K562 (cell line): Measurements from ENCODE around the gene NAA10. TPM values are rescaled to one million over a fixed set of nuclear protein-coding genes. Genes with fewer than 3 reads are reported as not detected.

ENCODE experiments used
- ARID1B ChIP-seq: fragments of 450-650 bp; IDR thresholded peaks from 2 replicates; pipeline ENCODE4 v1.6.1; 2016; ENCODE audit warnings: antibody characterized with exemption, mild to moderate bottlenecking, inconsistent platforms
- ATF1 ChIP-seq, 2 experiments: fragments of 450-650 bp in 1 of 2; IDR thresholded peaks; 2 replicates each; pipeline ENCODE4 v1.6.1; 2016; ENCODE audit warnings: missing compliant biosample characterization in 1 of 2, missing genetic modification characterization in 1 of 2
- ATF7 ChIP-seq: fragments of 450-650 bp; IDR thresholded peaks from 2 replicates; pipeline ENCODE4 v1.7.1; 2014; ENCODE audit warnings: mild to moderate bottlenecking, moderate library complexity
- BRD4 ChIP-seq: fragments of 200-600 bp; sonication (generic); IDR thresholded peaks from 2 replicates; pipeline ENCODE4 v1.6.1; 2017; ENCODE audit warnings: inconsistent platforms
- ELF4 ChIP-seq: fragments of 450-650 bp; formaldehyde crosslinking; IDR thresholded peaks from 2 replicates; pipeline ENCODE4 v1.4.0; 2022; ENCODE audit warnings: missing genetic modification characterization
- HINFP ChIP-seq: fragments of 450-650 bp; conservative IDR thresholded peaks from 2 replicates; pipeline ENCODE4 v1.6.1; 2016; ENCODE audit warnings: missing genetic modification characterization, low read depth, mild to moderate bottlenecking, control low read depth, missing compliant biosample characterization
- HMGN3 ChIP-seq: IDR thresholded peaks from 2 replicates; pipeline ENCODE4 v1.6.1; 2011; ENCODE audit warnings: borderline replicate concordance, low read depth, mild to moderate bottlenecking, mixed read lengths, low read length; ENCODE audit not compliant: insufficient read length; ENCODE audit errors: extremely low read depth
- KDM1A ChIP-seq, 2 experiments: fragments of 450-650 bp; IDR thresholded peaks; 2 replicates each; pipeline ENCODE4 v1.6.1; 2016; ENCODE audit warnings: mild to moderate bottlenecking in 2 of 2
- MCM3 ChIP-seq: fragments of 450-650 bp; IDR thresholded peaks from 2 replicates; pipeline ENCODE4 v1.6.1; 2016
- NR2C2 ChIP-seq, 2 experiments: fragments of 200-800 bp in 1 of 2; sonication (Bioruptor generic) in 1 of 2; sonication (generic) in 1 of 2; formaldehyde crosslinking in 1 of 2; IDR thresholded peaks; 2 replicates each; pipeline versions ENCODE4 v1.6.1 to v1.8.0; 2016 to 2022; ENCODE audit warnings: mild to moderate bottlenecking in 1 of 2, missing compliant biosample characterization in 1 of 2, missing genetic modification characterization in 1 of 2, missing genetic modification reagents in 1 of 2
- RB1 ChIP-seq: fragments of 450-650 bp; IDR thresholded peaks from 2 replicates; pipeline ENCODE4 v1.6.1; 2017; ENCODE audit warnings: low read depth, mild to moderate bottlenecking
- RHOXF2B ChIP-seq: fragments of 250-450 bp; sonication (Bioruptor Pico); conservative IDR thresholded peaks from 2 replicates; pipeline ENCODE4 v1.5.1; 2021
- SMAD3 ChIP-seq: fragments of 450-650 bp; formaldehyde crosslinking; conservative IDR thresholded peaks from 2 replicates; pipeline ENCODE4 v1.4.0; 2020; ENCODE audit warnings: mild to moderate bottlenecking
- TEAD4 ChIP-seq, 2 experiments: sonication (generic) in 1 of 2; formaldehyde crosslinking in 1 of 2; IDR thresholded peaks; 2 replicates each; pipeline versions ENCODE4 v1.6.1 to v1.8.0; 2012 to 2022; ENCODE audit warnings: borderline replicate concordance in 1 of 2, inconsistent platforms in 1 of 2, low read length in 1 of 2, mild to moderate bottlenecking in 1 of 2, missing genetic modification reagents in 1 of 2
- THAP12 ChIP-seq: fragments of 250-450 bp; sonication (Bioruptor Pico); IDR thresholded peaks from 2 replicates; pipeline ENCODE4 v1.9.0; 2021; ENCODE audit warnings: mild to moderate bottlenecking, inconsistent platforms
- TOE1 ChIP-seq, 2 experiments: fragments of 450-650 bp in 1 of 2; sonication (generic) in 1 of 2; formaldehyde crosslinking in 1 of 2; IDR thresholded peaks; 2 replicates each; pipeline versions ENCODE4 v1.7.1 to v1.8.0; 2016 to 2022; ENCODE audit warnings: borderline replicate concordance in 2 of 2, mild to moderate bottlenecking in 2 of 2, antibody characterized with exemption in 1 of 2, inconsistent platforms in 1 of 2, low read depth in 1 of 2, missing genetic modification reagents in 1 of 2, moderate library complexity in 1 of 2
- ZKSCAN8 ChIP-seq: fragments of 200-800 bp; sonication (Bioruptor generic); IDR thresholded peaks from 2 replicates; pipeline ENCODE4 v1.6.1; 2016; ENCODE audit warnings: missing genetic modification characterization, missing compliant biosample characterization
- ZNF124 ChIP-seq: sonication (generic); formaldehyde crosslinking; IDR thresholded peaks from 2 replicates; pipeline ENCODE4 v1.8.1; 2022; ENCODE audit warnings: missing genetic modification reagents
- ZNF133 ChIP-seq: fragments of 250-450 bp; sonication (Bioruptor Pico); IDR thresholded peaks from 2 replicates; pipeline ENCODE4 v1.4.0; 2020; ENCODE audit warnings: mild to moderate bottlenecking
- ZNF764 ChIP-seq: fragments of 250-450 bp; sonication (Bioruptor Pico); IDR thresholded peaks from 2 replicates; pipeline ENCODE4 v1.4.0; 2020; ENCODE audit warnings: low read depth, mild to moderate bottlenecking, moderate library complexity
- ZNF778 ChIP-seq: fragments of 450-650 bp; formaldehyde crosslinking; IDR thresholded peaks from 2 replicates; pipeline ENCODE4 v1.4.0; 2020; ENCODE audit warnings: mild to moderate bottlenecking, moderate library complexity
- polyA plus RNA-seq, 8 experiments: library from polyadenylated mRNA; depleted of rRNA in 4 of 8; stranded (reverse) in 5 of 8; unstranded in 3 of 8; fragments of >200 nt; fragmentation: Nextera tagmentation in 2 of 8; fragmentation: Illumina TruSeq in 1 of 8; extraction: Ambion mirVana in 2 of 8; extraction: Trizol in 1 of 8; gene quantifications; 2 replicates each; pipeline versions ENCODE4 v1.2.1 to v1.2.3, GENCODE V29; 2011 to 2014; ENCODE audit warnings: inconsistent platforms in 1 of 8, missing spikeins in 1 of 8
- total RNA-seq, 7 experiments: library from RNA; depleted of rRNA in 6 of 7; stranded (reverse); fragments of >200 nt in 6 of 7; fragmentation: Illumina TruSeq in 2 of 7; extraction: Trizol in 2 of 7; gene quantifications; 2 replicates each; pipeline versions ENCODE4 v1.2.1 to v1.2.3, GENCODE V29; 2011 to 2021; ENCODE audit warnings: low replicate concordance in 1 of 7
- TF ChIP-seq, protein P1 (sequence below): sonication (generic); formaldehyde crosslinking; IDR thresholded peaks from 2 replicates; pipeline ENCODE4 v1.5.0; 2020; ENCODE audit warnings: missing genetic modification reagents

NAA10 gene
- total and polyA plus RNA-seq, 9 of the 15 experiments (the other 6 are each of a cell fraction or from before 2014, with no cell fraction given), result 11.1 to 250 (median 134) TPM

DNA sequence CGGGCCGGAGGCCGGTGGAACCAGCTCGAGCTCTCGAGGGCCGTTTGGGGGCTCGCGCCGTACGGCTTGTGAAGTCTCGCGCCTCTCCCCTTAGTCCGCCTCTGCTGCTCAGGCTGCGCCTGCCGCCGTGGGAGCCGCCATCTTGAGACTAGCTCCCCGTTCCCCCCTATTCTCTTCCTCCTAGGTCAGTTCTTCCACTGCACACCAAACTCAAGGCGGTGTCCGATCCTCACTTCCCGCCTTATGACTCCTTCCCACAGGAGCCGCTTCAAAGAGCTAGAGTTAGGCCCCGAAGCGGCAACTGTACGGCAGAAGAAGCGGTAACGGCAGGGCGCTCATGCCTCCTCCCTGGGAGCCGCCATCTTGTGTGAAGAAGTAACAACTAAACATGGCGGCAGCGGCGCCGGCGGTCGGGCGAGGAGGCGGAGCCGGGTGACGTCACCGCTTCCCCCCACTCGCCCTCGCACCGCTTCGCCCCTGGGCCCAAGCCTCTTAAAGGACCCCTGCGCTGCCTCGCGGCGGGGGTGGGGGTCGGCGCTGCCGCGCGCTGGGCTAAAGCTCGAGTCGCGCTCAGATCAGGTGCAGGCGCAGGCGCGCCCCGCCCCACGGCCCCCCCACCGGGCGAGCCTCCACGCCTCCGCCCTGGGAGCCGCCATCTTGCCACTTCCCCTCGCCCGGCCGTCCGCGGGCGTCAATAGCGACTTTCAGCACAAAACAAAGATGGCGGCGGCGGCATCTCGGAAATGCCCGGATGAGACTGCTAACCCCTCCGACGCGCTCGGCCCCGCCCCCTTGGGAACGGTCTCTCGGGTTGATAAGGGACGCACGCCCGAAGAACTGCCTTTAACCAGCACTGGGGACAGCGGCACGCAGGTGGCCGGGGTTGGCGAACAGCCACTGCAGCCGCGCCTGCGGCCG is 36.9 kb upstream of the NAA10 start, which contains the start of gene HCFC1 (continued):
- TF ChIP-seq KDM1A (IDR thresholded peaks at IDR 0.05), result no peak
- TF ChIP-seq ZNF778 (CRISPR knock-in tag), result no peak
- peak; percentile 52; the same call in 1 of the 2 replicates for TF ChIP-seq TEAD4 (IDR thresholded peaks at IDR 0.05; ENCODE audit: low read length)
- no peak for TF ChIP-seq TEAD4 (CRISPR knock-in tag; IDR thresholded peaks at IDR 0.05; ENCODE audit: borderline replicate concordance)
- no peak for TF ChIP-seq ZNF764 (CRISPR knock-in tag)
- peak; percentile 63 for TF ChIP-seq RB1
- no peak for TF ChIP-seq ZNF124 (CRISPR knock-in tag)
- no peak for TF ChIP-seq THAP12 (CRISPR knock-in tag)
- no peak for TF ChIP-seq RHOXF2B
- no peak for TF ChIP-seq SMAD3 (CRISPR knock-in tag)
- TF ChIP-seq BRD4, result peak; percentile 98
- TF ChIP-seq ATF1 (CRISPR knock-in tag; IDR thresholded peaks at IDR 0.05), result peak; percentile 49; the same call in 1 of the 2 replicates
- peak; percentile 98 for TF ChIP-seq ATF1 (tag; IDR thresholded peaks at IDR 0.05)
- peak; percentile 64; the same call in 1 of the 2 replicates for TF ChIP-seq NR2C2 (CRISPR knock-in tag; IDR thresholded peaks at IDR 0.05)
- peak; percentile 86; the same call in 1 of the 2 replicates for TF ChIP-seq NR2C2 (tag; IDR thresholded peaks at IDR 0.05)
- peak; percentile 34; the same call in 1 of the 2 replicates for TF ChIP-seq HINFP (tag)
- peak; percentile 70 for TF ChIP-seq HMGN3
- TF ChIP-seq ARID1B, result no peak
- peak; percentile 99 for TF ChIP-seq ATF7
- no peak for TF ChIP-seq ZKSCAN8 (CRISPR knock-in tag)
- peak; percentile 29; the same call in 1 of the 2 replicates for TF ChIP-seq ELF4 (CRISPR knock-in tag)
- TF ChIP-seq, protein P1, sequence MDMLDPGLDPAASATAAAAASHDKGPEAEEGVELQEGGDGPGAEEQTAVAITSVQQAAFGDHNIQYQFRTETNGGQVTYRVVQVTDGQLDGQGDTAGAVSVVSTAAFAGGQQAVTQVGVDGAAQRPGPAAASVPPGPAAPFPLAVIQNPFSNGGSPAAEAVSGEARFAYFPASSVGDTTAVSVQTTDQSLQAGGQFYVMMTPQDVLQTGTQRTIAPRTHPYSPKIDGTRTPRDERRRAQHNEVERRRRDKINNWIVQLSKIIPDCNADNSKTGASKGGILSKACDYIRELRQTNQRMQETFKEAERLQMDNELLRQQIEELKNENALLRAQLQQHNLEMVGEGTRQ, result no peak
- TF ChIP-seq ZNF133 (CRISPR knock-in tag), result no peak; the same call in 1 of the 2 replicates
- no peak for TF ChIP-seq TOE1 (IDR thresholded peaks at IDR 0.05; ENCODE audit: borderline replicate concordance)
- TF ChIP-seq TOE1 (CRISPR knock-in tag; IDR thresholded peaks at IDR 0.05; ENCODE audit: borderline replicate concordance, low read depth), result 0 out of 2 replicates have a peak, but pooled peaks have one; percentile 34
- no peak for TF ChIP-seq MCM3
